NCI-H82 treated with DMSO at 0.1 percent for 48 hours (cell line): ENCODE results near the gene FRAT1.
"Not testable (repeated sequence)": the region's sequence is repeated elsewhere in the genome, so short reads cannot be mapped to it uniquely, and the experiment has no call there.

ENCODE experiments used
- DNase-seq: peaks from one replicate; lab custom pipeline; 2025; ENCODE audit not compliant: unreplicated experiment; lab: John Stamatoyannopoulos, UW

Gene FRAT1, protein sequence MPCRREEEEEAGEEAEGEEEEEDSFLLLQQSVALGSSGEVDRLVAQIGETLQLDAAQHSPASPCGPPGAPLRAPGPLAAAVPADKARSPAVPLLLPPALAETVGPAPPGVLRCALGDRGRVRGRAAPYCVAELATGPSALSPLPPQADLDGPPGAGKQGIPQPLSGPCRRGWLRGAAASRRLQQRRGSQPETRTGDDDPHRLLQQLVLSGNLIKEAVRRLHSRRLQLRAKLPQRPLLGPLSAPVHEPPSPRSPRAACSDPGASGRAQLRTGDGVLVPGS

DNA sequence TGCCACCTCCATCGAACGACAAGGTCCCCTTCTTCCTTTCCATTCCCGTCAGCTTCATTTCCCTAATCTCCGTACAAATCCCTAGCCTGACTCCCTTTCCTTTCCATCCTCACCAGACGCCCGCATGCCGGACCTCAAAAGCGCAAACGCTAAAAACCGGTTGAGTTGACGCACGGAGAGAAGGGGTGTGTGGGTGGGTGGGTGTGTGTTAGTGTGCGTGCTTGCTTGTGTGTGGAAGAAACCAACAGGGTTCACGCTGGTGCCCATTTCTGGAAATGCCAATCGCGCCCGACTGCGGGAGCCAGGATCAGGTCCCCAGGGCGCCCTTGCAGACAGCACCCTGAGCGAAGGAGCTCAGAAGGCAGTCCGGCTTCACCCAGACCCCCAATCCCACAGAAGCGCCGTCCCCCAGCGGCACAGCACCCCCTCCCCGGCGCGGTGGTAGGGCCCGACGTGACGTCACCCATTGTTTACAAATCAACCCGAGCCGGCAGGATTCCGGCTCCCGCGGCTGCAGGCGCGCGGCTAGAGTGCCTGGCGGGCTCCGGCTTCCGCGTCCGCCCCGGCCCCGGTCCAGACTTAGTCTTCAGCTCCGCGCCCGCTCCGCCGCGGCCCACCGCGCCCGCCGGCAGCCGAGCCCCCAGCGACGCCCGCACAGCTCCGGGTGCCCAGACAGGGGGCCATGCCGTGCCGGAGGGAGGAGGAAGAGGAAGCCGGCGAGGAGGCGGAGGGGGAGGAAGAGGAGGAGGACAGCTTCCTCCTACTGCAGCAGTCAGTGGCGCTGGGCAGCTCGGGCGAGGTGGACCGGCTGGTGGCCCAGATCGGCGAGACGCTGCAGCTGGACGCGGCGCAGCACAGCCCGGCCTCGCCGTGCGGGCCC is at the start of gene FRAT1:
TSS of gene FRAT1 (plus strand) at position 500 of the 880 bp plus-strand sequence. CDS start at position 683, 183 bp downstream.
- DNase-seq = peak; percentile 48

DNA sequence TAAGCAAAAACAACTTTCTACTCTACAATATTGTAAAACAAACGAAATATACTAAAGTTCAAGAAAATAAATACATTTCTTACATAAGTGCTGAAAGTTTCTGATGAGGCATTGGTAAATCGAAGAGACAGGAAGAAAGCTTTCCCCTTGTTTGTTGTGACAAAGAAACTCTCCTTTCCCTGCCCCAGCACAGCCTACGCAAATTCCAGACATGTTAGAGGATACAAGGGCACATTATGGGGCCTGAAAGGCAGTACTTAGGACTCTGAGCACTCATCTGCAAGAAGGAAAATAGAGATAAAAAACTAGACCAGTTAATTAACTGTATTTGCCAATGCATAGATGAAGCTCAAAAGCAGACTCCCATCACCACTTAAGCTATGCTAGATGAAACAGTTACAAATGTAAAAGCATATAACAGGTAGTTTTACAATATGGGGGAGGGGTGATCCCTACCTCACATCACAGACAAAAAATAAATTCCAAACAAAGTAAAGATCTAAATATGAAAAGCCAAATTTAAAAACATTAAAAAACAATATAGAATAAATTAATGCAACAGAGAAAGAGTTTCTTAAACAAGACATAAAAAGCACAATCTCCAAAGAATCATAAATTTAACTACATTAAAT is 48.4 kb upstream of the FRAT1 start:
- DNase-seq = no peak

DNA sequence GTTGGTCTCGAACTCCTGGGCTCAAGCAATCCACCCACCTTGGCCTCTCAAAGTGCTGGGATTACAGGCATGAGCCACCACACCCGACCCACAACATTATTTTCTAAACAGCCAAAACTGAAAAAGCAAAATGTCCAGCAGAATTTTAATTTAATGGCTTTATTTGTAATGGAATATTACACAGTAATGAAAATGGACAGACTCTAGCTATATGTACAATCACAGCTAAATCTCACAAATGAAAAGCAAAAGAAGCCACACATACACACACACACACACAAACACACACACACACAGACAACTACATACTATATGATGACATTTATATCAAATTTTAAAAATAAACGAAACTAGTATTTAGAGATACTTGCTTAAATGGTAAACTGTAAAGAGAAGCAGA is 45.4 kb upstream of the FRAT1 start:
- DNase-seq = no peak

DNA sequence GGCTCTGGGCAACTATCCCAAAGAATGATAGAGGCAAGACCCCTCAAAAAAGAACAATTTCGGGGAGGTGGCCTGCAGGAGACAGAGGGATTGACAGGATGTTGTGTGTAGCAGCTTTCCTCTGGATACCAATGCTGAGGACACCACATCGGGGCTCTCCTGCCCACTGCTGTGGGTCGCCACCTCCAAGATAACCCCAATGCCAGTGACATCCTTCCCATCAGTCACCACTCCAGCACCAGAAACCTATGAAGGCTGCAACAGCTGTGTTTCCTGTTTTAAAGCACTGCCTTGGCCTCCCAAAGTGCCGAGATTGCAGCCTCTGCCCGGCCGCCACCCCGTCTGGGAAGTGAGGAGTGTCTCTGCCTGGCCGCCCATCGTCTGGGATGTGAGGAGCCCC is 44.2 kb upstream of the FRAT1 start:
- DNase-seq = no peak

DNA sequence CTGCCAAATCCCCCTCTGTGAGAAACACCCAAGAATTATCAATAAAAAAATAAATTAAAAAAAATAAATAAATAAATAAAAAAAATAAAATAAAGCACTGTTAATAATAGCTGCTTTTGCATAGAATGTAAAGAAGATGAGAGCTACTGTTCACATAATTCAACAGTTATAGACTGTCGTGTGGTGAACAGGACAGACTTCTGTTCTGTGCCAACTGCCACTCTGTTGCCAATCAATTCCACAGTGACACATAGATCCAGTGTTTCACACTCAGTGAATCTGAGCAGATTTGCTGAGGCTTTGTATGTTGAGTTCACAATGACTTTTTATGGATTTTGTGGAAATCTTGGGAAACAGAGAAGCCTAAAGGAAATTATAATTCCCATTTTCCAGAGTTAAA is 41.5 kb upstream of the FRAT1 start:
- DNase-seq = no peak

DNA sequence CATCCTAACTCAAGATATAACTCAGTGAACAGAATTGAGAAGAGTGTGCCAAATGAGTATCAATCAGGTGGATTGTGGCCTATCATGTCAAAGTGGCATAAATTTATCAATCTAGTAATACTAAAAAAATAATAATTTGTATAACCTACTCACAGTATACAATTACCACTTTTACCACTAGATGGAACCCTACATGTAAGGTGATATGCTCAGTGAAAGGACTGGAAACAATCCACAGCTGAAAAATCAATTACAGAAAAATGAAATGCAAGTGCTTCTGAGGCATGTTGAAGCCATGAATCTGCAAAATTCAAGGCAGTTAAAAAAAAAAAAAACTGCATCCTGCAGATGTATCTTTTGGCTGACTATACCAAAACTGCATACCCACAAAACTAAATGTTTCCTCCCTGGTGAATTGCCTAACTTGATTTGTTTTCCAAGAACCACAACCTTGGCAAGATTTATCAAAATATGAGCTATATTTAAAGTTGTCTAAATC is 40.5 kb upstream of the FRAT1 start:
- peak; percentile 5 for DNase-seq

DNA sequence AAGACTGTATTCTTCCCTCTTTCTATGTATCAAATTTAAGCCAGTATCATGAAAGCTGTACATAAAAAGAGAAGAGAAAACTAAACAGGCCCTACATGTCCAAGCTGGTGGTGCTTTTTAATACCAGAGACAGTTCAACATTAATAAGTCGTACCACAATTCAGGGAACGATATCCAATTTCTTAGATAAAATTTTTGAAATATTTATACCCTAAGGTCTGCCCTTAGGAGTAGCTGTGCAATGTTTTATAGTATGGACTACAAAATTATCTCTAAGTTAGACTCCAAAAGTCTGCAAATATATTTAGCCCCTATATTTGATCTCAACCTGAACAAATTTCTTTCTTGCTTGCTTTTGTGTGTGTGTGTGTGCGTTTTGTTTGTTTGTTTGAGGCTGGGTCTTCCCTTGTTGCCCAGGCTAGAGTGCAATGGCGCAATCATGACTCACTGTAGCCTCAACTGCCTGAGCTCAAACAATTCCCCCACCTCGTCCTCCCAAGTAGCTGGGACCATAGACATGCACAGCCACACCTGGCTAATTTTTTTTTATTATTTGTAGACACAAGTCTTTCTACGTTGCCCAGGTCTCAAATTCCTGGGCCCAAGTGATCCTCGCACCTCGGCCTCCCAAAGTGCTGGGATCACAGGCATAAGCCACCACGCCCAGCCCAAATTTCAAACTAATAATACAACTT is 39.8 kb upstream of the FRAT1 start:
- no peak for DNase-seq

DNA sequence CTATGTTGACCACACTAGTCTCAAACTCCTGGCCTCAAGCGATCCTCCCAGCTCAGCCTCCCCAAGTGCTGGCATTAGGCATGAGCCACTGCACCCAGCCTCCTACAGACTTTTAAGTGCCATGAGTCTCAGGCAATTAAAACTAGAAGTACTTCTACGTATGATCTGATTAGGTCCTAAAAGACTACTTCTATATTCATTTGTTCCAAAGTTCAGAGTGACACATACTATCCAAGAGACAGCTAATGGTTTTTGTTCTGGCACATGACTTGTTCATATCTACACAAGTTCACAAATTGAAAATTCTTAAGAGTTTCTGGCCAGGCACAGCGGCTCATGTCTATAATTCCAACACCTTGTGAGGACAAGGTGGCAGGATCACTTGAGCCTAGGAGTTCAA is 38.3 kb upstream of the FRAT1 start:
- DNase-seq = no peak

DNA sequence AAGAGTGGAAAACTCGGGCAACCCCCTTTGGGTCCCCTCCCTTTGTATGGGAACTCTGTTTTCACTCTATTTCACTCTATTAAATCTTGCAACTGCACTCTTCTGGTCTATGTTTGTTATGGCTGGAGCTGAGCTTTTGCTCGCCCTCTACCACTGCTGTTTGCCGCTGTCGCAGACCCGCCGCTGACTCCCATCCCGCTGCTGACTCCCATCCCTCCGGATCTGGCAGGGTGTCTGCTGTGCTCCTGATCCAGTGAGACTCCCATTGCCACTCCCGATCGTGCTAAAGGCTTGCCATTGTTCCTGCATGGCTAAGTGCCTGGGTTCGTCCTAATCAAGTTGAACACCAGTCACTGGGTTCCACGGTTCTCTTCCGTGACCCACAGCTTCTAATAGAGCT is 29.0 kb upstream of the FRAT1 start:
- not testable (repeated sequence) for DNase-seq

DNA sequence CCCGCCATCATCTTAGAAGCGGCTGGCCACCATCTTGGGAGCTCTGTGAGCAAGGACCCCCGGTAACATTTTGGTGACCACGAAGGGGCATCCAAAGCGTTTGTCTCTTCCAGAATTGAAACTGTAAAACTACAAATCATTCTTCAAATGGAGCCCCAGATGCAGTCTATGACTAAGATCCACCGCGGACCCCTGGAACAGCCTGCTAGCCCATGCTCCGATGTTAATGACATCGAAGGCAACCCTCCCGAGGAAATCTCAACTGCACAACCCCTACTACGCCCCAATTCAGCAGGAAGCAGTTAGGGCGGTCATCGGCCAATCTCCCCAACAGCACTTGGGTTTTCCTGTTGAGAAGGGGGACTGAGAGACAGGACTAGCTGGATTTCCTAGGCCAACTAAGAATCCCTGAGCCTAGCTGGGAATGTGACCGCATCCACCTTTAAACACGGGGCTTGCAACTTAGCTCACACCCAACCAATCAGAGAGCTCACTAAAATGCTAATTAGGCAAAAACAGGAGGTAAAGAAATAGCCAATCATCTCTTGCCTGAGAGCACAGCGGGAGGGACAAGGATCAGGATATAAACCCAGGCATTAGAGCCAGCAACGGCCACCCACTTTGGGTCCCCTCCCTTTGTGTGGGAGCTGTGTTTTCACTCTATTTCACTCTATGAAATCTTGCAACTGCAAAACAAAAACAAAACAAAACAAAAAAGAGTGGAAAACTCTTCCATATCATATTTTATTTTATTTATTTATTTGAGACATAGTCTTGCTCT is 28.3 kb upstream of the FRAT1 start:
- DNase-seq = not testable (repeated sequence)

DNA sequence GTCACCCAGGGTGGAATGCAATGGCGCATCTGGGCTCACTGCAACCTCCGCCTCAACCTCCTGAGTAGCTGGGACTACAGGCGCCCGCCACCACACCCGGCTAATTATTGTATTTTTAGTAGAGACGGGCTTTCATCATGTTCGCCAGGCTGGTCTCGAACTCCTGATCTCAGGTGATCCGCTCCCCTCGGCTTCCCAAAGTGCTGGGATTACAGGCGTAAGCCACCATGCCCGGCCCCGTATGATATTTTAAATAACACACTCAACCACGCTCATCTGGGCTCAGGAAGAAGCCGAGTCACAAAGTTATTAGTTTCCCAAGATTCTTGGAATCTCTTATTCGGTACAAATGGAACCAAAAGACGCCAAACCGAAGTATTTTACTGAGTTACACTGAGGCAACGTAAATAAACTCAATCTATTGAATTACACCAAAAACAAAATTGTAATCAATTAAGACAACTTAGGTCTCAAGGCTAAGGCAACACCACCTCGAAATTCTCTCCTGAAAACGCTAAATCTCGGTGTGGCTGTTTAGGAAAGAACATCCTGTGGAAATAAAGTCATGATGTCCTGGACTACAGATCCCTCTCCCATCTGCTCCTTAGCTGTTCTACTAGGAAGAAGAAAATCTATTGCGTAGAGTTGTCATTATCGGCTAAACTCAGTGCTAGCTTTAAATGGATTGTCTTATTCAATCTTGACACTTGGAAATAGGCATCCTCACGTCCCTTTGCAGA is 27.5 kb upstream of the FRAT1 start:
- DNase-seq = peak; percentile 47

DNA sequence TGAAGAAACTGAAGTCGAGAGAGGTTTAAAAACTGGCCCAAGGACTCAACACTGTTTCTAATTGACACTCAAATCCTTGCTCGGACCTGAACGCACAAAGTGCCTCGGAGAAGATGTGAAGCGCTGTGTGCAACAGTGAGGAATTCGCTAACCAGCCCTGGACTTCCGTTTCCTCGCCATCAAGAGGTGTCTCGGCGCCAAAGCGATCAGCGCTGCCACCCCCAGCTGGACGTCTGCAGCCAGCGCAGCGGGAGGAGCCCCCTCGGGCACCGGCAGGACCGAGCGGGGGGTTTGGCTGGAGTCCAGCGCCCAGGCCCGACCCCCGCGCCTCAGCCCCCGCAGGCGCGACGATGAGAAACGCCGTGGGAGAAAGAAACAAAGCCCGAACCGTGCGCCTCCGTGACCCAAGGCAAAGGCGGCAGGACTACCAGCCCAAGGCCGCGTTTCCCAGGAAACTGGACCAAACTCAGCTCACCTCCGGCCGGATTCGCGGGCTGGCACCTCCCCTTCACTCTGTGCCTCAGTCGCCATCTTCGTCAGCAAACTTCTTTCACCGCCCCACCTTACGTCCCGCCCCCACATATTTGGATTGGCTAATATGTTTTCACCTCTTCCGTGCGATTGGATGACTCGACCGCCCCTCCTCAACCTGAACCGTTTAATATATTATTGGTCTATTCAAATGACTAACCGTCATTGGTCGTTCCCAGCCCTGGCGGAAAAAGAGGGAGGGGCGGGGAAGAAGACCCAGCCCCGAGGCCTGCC is 26.8 kb upstream of the FRAT1 start, which contains the start of gene ARHGAP19:
TSS of gene ARHGAP19 (minus strand) at position 541 of the 765 bp plus-strand sequence. CDS start at position 531, 10 bp downstream.
- DNase-seq = peak; percentile 96

DNA sequence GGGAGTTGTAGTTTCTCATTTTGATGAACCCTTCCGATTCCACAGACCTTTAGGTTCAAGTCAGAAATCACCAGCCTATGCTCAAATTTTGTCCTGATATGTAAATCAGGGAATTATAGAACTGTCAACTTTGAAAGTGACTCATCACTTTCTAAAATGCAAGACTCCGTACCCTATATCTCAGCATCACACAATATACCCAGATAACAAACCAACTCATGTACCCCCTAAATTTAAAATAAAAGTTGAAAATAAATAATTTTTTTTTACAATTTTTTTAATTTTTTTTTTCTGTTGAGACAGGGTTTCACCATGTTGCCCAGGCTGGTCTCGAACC is 26.2 kb upstream of the FRAT1 start:
- no peak for DNase-seq

DNA sequence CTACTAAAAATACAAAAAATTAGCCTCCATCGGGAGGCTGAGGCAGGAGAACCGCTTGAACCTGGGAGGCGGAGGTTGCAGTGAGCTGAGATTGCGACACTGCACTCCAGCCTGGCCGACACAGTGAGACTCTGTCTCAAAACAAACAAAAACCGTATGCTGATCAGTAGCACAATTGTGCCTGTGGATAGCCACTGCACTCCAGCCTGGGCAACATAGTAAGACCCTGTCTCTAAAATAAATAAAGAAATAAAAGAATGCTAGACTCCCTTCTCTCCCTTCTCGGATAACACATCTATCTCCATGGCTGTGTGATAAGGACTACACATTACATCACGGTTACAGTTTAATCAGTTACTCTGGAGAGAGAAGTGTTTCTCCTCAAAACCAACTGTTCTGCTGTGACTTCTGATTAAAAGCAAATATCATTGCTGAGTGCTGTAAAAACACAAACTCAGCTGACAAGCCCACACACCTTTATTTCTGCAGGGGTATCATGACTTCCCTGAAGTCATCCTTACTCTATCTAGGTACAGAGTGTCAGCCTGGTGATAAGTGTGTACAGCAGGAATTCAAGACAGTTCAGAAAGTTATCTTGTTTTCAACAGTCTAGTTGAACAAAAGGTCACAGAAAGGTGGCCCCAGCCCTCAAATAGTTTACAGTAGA is 21.4 kb upstream of the FRAT1 start:
- DNase-seq = no peak

DNA sequence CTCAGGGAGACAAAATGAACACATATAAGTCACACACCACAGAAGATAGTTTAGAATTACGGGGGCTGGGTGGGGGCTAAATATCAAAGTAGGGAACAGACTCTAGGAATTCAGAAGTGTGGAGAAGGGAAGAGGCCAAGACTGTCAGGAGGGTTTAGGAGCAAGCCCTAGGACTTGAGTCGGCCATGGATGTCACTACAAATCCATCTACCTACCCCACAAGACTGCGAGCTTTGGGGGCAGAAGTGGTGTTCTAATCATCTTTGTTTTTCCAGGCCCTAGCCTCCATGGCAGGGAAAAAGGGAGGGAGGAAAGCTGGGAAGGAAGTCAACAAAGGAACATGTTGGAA is 20.9 kb upstream of the FRAT1 start:
- no peak for DNase-seq

DNA sequence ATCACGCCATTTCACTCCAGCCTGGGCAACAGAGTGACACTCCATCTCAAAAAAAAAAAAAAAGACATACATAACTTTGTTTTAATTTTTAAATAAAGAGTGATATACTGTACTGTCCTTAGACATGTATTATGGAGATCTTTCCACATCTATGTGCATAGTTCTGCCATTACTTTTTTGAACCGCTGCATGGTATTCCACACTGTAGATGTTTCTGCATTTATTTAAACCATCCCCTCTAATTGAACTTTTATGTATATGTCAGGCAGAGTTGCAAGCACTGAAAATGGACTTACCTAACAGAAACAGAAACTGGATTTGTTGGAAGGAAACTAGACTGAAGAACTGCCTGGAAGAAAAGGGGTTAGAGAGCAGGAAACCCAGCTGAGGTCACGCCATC is 18.1 kb upstream of the FRAT1 start:
- no peak for DNase-seq

DNA sequence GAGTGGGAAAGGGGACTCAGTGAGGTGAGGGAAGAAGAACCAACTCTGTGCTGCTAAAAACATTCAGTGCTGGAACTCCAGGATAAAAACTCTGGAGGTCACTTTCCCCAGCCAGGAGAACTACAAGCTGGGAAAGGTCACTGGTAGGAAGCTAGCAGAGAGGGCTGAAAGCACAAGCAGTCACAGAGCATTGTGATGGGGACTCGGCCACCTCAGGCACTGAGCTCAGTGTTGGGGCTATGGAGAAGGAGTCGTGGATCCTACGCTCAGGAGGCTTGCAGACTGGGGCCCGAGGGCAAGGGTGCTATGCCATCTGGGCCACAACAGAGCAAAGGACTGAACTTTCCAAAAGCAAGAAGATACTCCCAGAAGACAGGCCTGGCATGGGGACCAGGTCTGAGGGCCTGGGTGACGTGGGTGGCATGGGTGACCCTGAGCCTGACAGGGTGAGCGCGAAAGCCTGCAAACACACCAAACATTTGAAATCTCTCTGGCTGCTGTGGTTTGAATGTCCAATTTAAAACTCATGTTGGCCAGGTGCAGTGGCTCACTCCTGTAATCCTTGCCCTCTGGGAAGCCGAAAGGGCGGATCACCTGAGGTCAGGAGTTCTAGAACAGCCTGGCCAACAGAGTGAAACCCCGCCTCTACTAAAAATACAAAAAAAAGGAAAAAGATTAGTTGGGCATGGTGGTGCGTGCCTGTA is 16.8 kb upstream of the FRAT1 start:
- no peak for DNase-seq

DNA sequence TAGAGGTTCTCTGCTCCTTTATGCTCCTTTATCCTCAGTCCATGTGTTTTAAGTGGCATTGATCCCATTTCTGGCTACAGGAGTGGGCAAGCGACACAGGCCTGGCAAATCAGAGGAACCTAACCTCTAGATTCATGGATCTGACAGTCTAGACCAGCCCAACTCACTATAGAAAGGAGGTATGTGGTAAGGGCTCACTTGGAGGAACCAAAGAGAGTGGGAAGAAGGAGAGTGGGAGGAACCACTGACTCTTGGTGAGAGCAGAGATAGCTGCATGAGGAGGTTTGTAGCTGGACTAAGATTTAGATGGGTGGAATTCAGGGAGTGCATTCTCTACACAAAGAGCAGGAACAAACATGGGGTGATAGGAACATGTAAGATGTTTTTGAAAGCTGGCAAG is 11.6 kb upstream of the FRAT1 start:
- DNase-seq = no peak
